HG03139 (cell line): ENCODE results near the gene TWIST1.

Source experiments
- ATAC-seq: cut with Tn5 transposase; IDR thresholded peaks from one replicate; pipeline ENCODE4 v1.9.1; 2021; ENCODE audit not compliant: unreplicated experiment

Gene TWIST1

GRCh38 chr7:19117091-19117869, at the start of gene TWIST1:
Gene TWIST1 (minus strand): TSS chr7:19117636. CDS start chr7:19117321, 315 bp downstream.
- ATAC-seq, result no peak

- ATAC-seq, result no peak
Measured at GRCh38 chr7:19161671-19162070, 44.2 kb upstream of the TWIST1 start.

GRCh38 chr7:19146699-19147098, 29.3 kb upstream of the TWIST1 start:
- no peak for ATAC-seq

- no peak for ATAC-seq
Measured at GRCh38 chr7:19145434-19146115, 28.1 kb upstream of the TWIST1 start.

GRCh38 chr7:19144661-19145433, 27.4 kb upstream of the TWIST1 start, which contains the start of gene FERD3L:
Gene FERD3L (minus strand): TSS chr7:19145421. CDS start chr7:19145362, 59 bp downstream.
- ATAC-seq, result no peak

- no peak for ATAC-seq
Measured at GRCh38 chr7:19143881-19144574, 26.6 kb upstream of the TWIST1 start.

GRCh38 chr7:19139706-19140327, 22.4 kb upstream of the TWIST1 start:
- no peak for ATAC-seq

GRCh38 chr7:19133886-19134285, 16.4 kb upstream of the TWIST1 start:
- no peak for ATAC-seq

GRCh38 chr7:19133390-19133789, 16.0 kb upstream of the TWIST1 start:
- ATAC-seq, result no peak

- ATAC-seq, result no peak
Measured at GRCh38 chr7:19128856-19129255, 11.4 kb upstream of the TWIST1 start.

- ATAC-seq, result no peak
Measured at GRCh38 chr7:19121977-19122588, 4.6 kb upstream of the TWIST1 start.

GRCh38 chr7:19119870-19120486, 2.5 kb upstream of the TWIST1 start:
- no peak for ATAC-seq

- no peak for ATAC-seq
Measured at GRCh38 chr7:19119372-19119771, 1.9 kb upstream of the TWIST1 start.

GRCh38 chr7:19118636-19119371, 1.4 kb upstream of the TWIST1 start:
- no peak for ATAC-seq

- no peak for ATAC-seq
Measured at GRCh38 chr7:19117870-19118608, 603 bp upstream of the TWIST1 start.

- no peak for ATAC-seq
Measured at GRCh38 chr7:19116121-19117090, 1.0 kb downstream of the TWIST1 start.

- no peak for ATAC-seq
Measured at GRCh38 chr7:19114551-19114855, 2.9 kb downstream of the TWIST1 start.
